HEK293 (cell line): ENCODE data around the gene RUVBL1.

Experiments
- CTCF ChIA-PET: fragments of 350-600 bp; formaldehyde crosslinking; extraction: SDS; loops from one replicate; lab custom pipeline; 2021; ENCODE audit warnings: antibody characterized with exemption; lab: Yijun Ruan, JAX
- POLR2A ChIA-PET: fragments of 300-600 bp; formaldehyde crosslinking; extraction: SDS; loops from one replicate; lab custom pipeline; 2020; ENCODE audit warnings: antibody characterized with exemption, inconsistent platforms; lab: Yijun Ruan, JAX
- H3K27ac ChIP-seq: fragments of 200-500 bp; sonication (Bioruptor generic); 2 replicates; pipeline ENCODE4 v1.5.1; 2014; ENCODE audit warnings: low read depth, low read length, control low read depth, inconsistent platforms; ENCODE audit errors: extremely low read depth
- H3K36me3 ChIP-seq, 2 experiments: fragments of 200-500 bp in 1 of 2; sonication (Bioruptor generic) in 1 of 2; 1 replicate in 1 of 2; 2 replicates in 1 of 2; pipeline ENCODE4 v1.5.1; 2014 to 2017; ENCODE audit warnings: inconsistent platforms in 2 of 2, low read length in 2 of 2; ENCODE audit not compliant: control insufficient read depth in 2 of 2, insufficient read depth in 1 of 2
- H3K4me1 ChIP-seq: fragments of 200-500 bp; sonication (Bioruptor generic); 2 replicates; pipeline ENCODE4 v1.5.1; 2014; ENCODE audit warnings: mild to moderate bottlenecking, low read length, inconsistent platforms; ENCODE audit not compliant: control insufficient read depth, insufficient read depth
- H3K4me3 ChIP-seq: 2 replicates; pipeline ENCODE4 v1.5.1; 2011; ENCODE audit warnings: low read depth, mild to moderate bottlenecking, control low read depth, low read length, moderate library complexity
- H3K9me3 ChIP-seq: fragments of 200-500 bp; sonication (Bioruptor generic); 2 replicates; pipeline ENCODE4 v1.5.1; 2014; ENCODE audit warnings: low read depth, low read length, inconsistent platforms; ENCODE audit not compliant: control insufficient read depth, insufficient read depth
- BCL11B ChIP-seq: fragments of 450-650 bp; formaldehyde crosslinking; IDR thresholded peaks from 2 replicates; pipeline ENCODE4 v1.5.1; 2016; ENCODE audit warnings: low read depth, missing biosample characterization, missing genetic modification characterization
- EGR2 ChIP-seq: fragments of 450-650 bp; formaldehyde crosslinking; IDR thresholded peaks from 2 replicates; pipeline ENCODE4 v1.5.1; 2016; ENCODE audit warnings: low read depth, missing biosample characterization, missing genetic modification characterization
- FEZF1 ChIP-seq: fragments of 450-650 bp; formaldehyde crosslinking; IDR thresholded peaks from 2 replicates; pipeline ENCODE4 v1.5.1; 2016; ENCODE audit warnings: missing biosample characterization, missing genetic modification characterization
- KLF7 ChIP-seq: fragments of 450-650 bp; formaldehyde crosslinking; IDR thresholded peaks from 2 replicates; pipeline ENCODE4 v1.5.1; 2016; ENCODE audit warnings: missing biosample characterization, missing genetic modification characterization, borderline replicate concordance
- KLF9 ChIP-seq: fragments of 450-650 bp; formaldehyde crosslinking; IDR thresholded peaks from 2 replicates; pipeline ENCODE4 v1.5.1; 2016; ENCODE audit warnings: missing biosample characterization, missing genetic modification characterization, low read depth
- MYNN ChIP-seq: fragments of 450-650 bp; formaldehyde crosslinking; IDR thresholded peaks from 2 replicates; pipeline ENCODE4 v1.5.1; 2016; ENCODE audit warnings: missing biosample characterization, missing genetic modification characterization, borderline replicate concordance
- MZF1 ChIP-seq: fragments of 450-650 bp; formaldehyde crosslinking; IDR thresholded peaks from 2 replicates; pipeline ENCODE4 v1.5.1; 2017; ENCODE audit warnings: missing biosample characterization, missing genetic modification characterization, borderline replicate concordance
- REPIN1 ChIP-seq: fragments of 450-650 bp; formaldehyde crosslinking; IDR thresholded peaks from 2 replicates; pipeline ENCODE4 v1.5.1; 2017; ENCODE audit warnings: missing biosample characterization, missing genetic modification characterization, low read depth
- SETDB1 ChIP-seq: IDR thresholded peaks from one replicate; pipeline ENCODE4 v1.6.1; 2017; ENCODE audit warnings: mild to moderate bottlenecking, low read length, moderate library complexity, mixed read lengths; ENCODE audit not compliant: insufficient read length
- SP7 ChIP-seq: fragments of 450-650 bp; formaldehyde crosslinking; IDR thresholded peaks from 2 replicates; pipeline ENCODE4 v1.5.1; 2016; ENCODE audit warnings: missing biosample characterization, missing genetic modification characterization
- TCF7L2 ChIP-seq: IDR thresholded peaks from 2 replicates; pipeline ENCODE4 v1.6.1; 2011; ENCODE audit warnings: low read depth, mild to moderate bottlenecking, inconsistent platforms, low read length, moderate library complexity, borderline replicate concordance
- ZBTB1 ChIP-seq: fragments of 450-650 bp; formaldehyde crosslinking; IDR thresholded peaks from 2 replicates; pipeline ENCODE4 v1.5.1; 2016; ENCODE audit warnings: missing biosample characterization, missing genetic modification characterization
- ZNF114 ChIP-seq: fragments of 450-650 bp; formaldehyde crosslinking; IDR thresholded peaks from 2 replicates; pipeline ENCODE4 v1.5.0; 2017; ENCODE audit warnings: missing biosample characterization, missing genetic modification characterization
- ZNF174 ChIP-seq: fragments of 450-650 bp; formaldehyde crosslinking; IDR thresholded peaks from 2 replicates; pipeline ENCODE4 v1.5.0; 2017; ENCODE audit warnings: missing biosample characterization, mild to moderate bottlenecking, missing genetic modification characterization
- ZNF211 ChIP-seq: fragments of 450-650 bp; formaldehyde crosslinking; IDR thresholded peaks from 2 replicates; pipeline ENCODE4 v1.5.1; 2016; ENCODE audit warnings: low read depth, missing biosample characterization, missing genetic modification characterization
- ZNF23 ChIP-seq: fragments of 450-650 bp; formaldehyde crosslinking; IDR thresholded peaks from 2 replicates; pipeline ENCODE4 v1.5.1; 2016; ENCODE audit warnings: missing biosample characterization, missing genetic modification characterization, borderline replicate concordance
- ZNF544 ChIP-seq: fragments of 450-650 bp; formaldehyde crosslinking; IDR thresholded peaks from 2 replicates; pipeline ENCODE4 v1.5.0; 2017; ENCODE audit warnings: missing biosample characterization, missing genetic modification characterization
- ZNF548 ChIP-seq: fragments of 450-650 bp; formaldehyde crosslinking; IDR thresholded peaks from 2 replicates; pipeline ENCODE4 v1.5.1; 2016; ENCODE audit warnings: missing biosample characterization, missing genetic modification characterization
- ZNF560 ChIP-seq: fragments of 450-650 bp; formaldehyde crosslinking; IDR thresholded peaks from 2 replicates; pipeline ENCODE4 v1.5.1; 2017; ENCODE audit warnings: missing biosample characterization, missing genetic modification characterization, borderline replicate concordance
- TF ChIP-seq, protein P1 (sequence below): fragments of 450-650 bp; formaldehyde crosslinking; IDR thresholded peaks from 2 replicates; pipeline ENCODE4 v1.5.1; 2017; ENCODE audit warnings: missing biosample characterization, missing genetic modification characterization
- TF ChIP-seq, protein P2 (sequence below): fragments of 450-650 bp; formaldehyde crosslinking; IDR thresholded peaks from 2 replicates; pipeline ENCODE4 v1.5.1; 2016; ENCODE audit warnings: missing biosample characterization, missing genetic modification characterization
- TF ChIP-seq, protein P3 (sequence below): fragments of 450-650 bp; formaldehyde crosslinking; IDR thresholded peaks from 2 replicates; pipeline ENCODE4 v1.5.1; 2016; ENCODE audit warnings: missing biosample characterization, missing genetic modification characterization
- TF ChIP-seq, protein P4 (sequence below): fragments of 450-650 bp; formaldehyde crosslinking; IDR thresholded peaks from 2 replicates; pipeline ENCODE4 v1.5.1; 2016; ENCODE audit warnings: missing biosample characterization, missing genetic modification characterization
- TF ChIP-seq, protein P5 (sequence below): IDR thresholded peaks from 2 replicates; pipeline ENCODE4 v1.6.1; 2011; ENCODE audit warnings: mild to moderate bottlenecking, low read depth, low read length, borderline replicate concordance

RUVBL1 gene

DNA sequence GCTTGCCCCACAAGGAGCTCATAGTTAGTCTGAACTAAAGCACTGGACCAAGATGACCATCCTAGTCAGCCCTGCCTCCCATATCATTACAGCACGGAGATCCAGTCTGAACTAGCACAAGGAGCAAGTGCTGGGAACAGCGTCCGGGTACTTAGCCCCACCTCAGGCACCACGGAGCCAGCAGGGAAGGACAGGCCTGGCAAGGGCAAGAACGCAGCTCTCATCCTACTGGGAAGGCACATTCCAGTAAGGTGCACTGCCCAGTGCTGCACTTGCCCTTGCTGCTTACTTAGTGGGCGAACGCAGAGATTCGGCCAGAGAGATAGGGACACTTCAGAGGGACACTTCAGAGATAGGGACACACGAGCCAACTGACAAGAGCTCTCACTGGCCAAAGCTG is 43.8 kb downstream of the RUVBL1 start:
- H3K36me3 ChIP-seq, result peaks cover 0 to 75% of the 10 kb centered on the region in 2 experiments; a peak in 2 of 3 replicates
- TF ChIP-seq, protein P1, sequence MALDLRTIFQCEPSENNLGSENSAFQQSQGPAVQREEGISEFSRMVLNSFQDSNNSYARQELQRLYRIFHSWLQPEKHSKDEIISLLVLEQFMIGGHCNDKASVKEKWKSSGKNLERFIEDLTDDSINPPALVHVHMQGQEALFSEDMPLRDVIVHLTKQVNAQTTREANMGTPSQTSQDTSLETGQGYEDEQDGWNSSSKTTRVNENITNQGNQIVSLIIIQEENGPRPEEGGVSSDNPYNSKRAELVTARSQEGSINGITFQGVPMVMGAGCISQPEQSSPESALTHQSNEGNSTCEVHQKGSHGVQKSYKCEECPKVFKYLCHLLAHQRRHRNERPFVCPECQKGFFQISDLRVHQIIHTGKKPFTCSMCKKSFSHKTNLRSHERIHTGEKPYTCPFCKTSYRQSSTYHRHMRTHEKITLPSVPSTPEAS (tag by site-specific recombination), result no peak
- no peak for TF ChIP-seq ZNF114 (tag by site-specific recombination)
- TF ChIP-seq, protein P2, sequence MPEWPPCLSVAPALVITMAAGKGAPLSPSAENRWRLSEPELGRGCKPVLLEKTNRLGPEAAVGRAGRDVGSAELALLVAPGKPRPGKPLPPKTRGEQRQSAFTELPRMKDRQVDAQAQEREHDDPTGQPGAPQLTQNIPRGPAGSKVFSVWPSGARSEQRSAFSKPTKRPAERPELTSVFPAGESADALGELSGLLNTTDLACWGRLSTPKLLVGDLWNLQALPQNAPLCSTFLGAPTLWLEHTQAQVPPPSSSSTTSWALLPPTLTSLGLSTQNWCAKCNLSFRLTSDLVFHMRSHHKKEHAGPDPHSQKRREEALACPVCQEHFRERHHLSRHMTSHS (tag by site-specific recombination), result no peak
- TF ChIP-seq, protein P3, sequence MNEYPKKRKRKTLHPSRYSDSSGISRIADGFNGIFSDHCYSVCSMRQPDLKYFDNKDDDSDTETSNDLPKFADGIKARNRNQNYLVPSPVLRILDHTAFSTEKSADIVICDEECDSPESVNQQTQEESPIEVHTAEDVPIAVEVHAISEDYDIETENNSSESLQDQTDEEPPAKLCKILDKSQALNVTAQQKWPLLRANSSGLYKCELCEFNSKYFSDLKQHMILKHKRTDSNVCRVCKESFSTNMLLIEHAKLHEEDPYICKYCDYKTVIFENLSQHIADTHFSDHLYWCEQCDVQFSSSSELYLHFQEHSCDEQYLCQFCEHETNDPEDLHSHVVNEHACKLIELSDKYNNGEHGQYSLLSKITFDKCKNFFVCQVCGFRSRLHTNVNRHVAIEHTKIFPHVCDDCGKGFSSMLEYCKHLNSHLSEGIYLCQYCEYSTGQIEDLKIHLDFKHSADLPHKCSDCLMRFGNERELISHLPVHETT, result no peak
- TF ChIP-seq REPIN1 (tag by site-specific recombination), result no peak
- no peak for TF ChIP-seq ZNF211 (tag by site-specific recombination)
- no peak for TF ChIP-seq MZF1 (tag by site-specific recombination)
- no peak for TF ChIP-seq MYNN (tag by site-specific recombination)
- no peak for TF ChIP-seq ZBTB1 (tag by site-specific recombination)
- no peak for TF ChIP-seq TCF7L2
- no peaks in the 10 kb centered on the region for H3K4me1 ChIP-seq
- CTCF ChIA-PET, result interaction anchor here (2.3 kb wide), 1 partner anchor 54 kb away, joined by 8 read pairs; no protein-coding TSS in a partner anchor
- POLR2A ChIA-PET, result no interaction called here
- H3K27ac ChIP-seq, result no peak overlapping the region
- no peaks in the 10 kb centered on the region for H3K9me3 ChIP-seq
- H3K4me3 ChIP-seq, result no peak overlapping the region

DNA sequence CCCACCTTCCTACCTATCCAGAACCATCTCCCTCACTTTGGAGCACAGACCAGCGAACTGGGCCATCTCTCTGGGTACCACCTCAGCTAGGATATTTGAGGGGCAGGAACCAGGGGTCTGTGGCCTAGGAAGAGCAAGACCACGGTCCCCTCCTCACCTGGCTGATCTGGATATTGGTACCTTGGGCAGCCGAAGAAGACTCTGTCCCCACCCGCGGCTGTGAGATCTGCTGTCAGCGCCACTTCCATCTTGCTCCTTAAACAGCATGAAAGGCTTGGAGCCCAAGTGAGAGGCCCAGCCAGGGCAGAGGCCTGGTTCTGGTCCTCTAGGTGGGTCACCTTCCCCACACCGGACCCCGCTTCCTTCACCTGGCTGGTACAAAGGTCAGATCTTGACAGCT is 44.7 kb downstream of the RUVBL1 start:
- H3K36me3 ChIP-seq, result peaks cover 0 to 73% of the 10 kb centered on the region in 2 experiments; a peak in 2 of 3 replicates

DNA sequence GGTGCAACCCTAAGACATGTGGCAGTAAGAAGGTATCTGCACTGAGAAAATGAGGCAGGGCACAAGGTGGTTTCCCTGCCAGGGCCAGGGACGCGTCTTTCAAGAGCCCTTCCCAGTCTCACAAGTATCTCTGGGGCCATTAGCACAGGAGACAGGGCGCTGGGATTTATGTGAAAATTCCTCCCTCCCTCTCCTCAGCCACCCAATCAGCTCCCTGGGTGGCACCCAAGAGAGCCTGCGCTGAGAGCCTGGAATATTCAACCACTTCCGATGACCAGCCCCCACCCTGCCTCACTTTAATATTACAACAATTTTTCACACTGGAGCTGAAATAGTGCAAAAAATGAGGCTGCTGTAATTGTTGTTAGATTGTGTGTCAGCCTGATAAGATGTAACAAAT is 45.3 kb downstream of the RUVBL1 start:
- H3K27ac ChIP-seq, result no peak overlapping the region
- no peak overlapping the region for H3K4me3 ChIP-seq
- H3K9me3 ChIP-seq, result no peaks in the 10 kb centered on the region
- CTCF ChIA-PET, result interaction anchor here (2.3 kb wide), 1 partner anchor 55 kb away, joined by 8 read pairs; no protein-coding TSS in a partner anchor
- POLR2A ChIA-PET, result no interaction called here
- H3K36me3 ChIP-seq, result peaks cover 0 to 73% of the 10 kb centered on the region in 2 experiments; a peak in 1 of 3 replicates
- no peaks in the 10 kb centered on the region for H3K4me1 ChIP-seq
- TF ChIP-seq KLF7 (tag by site-specific recombination), result no peak
- no peak for TF ChIP-seq ZNF114 (tag by site-specific recombination)
- no peak for TF ChIP-seq EGR2 (tag by site-specific recombination)
- no peak for TF ChIP-seq ZNF560 (tag by site-specific recombination)
- TF ChIP-seq, protein P4, sequence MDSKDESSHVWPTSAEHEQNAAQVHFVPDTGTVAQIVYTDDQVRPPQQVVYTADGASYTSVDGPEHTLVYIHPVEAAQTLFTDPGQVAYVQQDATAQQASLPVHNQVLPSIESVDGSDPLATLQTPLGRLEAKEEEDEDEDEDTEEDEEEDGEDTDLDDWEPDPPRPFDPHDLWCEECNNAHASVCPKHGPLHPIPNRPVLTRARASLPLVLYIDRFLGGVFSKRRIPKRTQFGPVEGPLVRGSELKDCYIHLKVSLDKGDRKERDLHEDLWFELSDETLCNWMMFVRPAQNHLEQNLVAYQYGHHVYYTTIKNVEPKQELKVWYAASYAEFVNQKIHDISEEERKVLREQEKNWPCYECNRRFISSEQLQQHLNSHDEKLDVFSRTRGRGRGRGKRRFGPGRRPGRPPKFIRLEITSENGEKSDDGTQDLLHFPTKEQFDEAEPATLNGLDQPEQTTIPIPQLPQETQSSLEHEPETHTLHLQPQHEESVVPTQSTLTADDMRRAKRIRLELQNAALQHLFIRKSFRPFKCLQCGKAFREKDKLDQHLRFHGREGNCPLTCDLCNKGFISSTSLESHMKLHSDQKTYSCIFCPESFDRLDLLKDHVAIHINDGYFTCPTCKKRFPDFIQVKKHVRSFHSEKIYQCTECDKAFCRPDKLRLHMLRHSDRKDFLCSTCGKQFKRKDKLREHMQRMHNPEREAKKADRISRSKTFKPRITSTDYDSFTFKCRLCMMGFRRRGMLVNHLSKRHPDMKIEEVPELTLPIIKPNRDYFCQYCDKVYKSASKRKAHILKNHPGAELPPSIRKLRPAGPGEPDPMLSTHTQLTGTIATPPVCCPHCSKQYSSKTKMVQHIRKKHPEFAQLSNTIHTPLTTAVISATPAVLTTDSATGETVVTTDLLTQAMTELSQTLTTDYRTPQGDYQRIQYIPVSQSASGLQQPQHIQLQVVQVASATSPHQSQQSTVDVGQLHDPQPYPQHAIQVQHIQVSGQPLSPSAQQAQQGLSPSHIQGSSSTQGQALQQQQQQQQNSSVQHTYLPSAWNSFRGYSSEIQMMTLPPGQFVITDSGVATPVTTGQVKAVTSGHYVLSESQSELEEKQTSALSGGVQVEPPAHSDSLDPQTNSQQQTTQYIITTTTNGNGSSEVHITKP, result no peak
- TF ChIP-seq ZNF544 (tag by site-specific recombination), result no peak
- no peak for TF ChIP-seq KLF9
- TF ChIP-seq ZNF548 (tag by site-specific recombination), result no peak
- no peak for TF ChIP-seq BCL11B
- no peak for TF ChIP-seq SP7

More for the DNA sequence above, 44.7 kb downstream of the RUVBL1 start:
- Histone ChIP-seq H3K4me1 (no peaks in the 10 kb centered on the region), H3K27ac (no peak overlapping the region), H3K4me3 (no peak overlapping the region), H3K9me3 (no peaks in the 10 kb centered on the region)
- TF ChIP-seq ZNF23 (tag by site-specific recombination), result no peak
- TF ChIP-seq, protein P5, sequence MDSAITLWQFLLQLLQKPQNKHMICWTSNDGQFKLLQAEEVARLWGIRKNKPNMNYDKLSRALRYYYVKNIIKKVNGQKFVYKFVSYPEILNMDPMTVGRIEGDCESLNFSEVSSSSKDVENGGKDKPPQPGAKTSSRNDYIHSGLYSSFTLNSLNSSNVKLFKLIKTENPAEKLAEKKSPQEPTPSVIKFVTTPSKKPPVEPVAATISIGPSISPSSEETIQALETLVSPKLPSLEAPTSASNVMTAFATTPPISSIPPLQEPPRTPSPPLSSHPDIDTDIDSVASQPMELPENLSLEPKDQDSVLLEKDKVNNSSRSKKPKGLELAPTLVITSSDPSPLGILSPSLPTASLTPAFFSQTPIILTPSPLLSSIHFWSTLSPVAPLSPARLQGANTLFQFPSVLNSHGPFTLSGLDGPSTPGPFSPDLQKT, result no peak
- TF ChIP-seq ZNF174 (tag by site-specific recombination), result no peak
- no peak for TF ChIP-seq FEZF1
- no peak for TF ChIP-seq SETDB1
- ChIA-PET POLR2A (no interaction called here), CTCF (interaction anchor here (0.5 to 2.3 kb wide), 2 partner anchors 19 to 55 kb away, joined by 3 to 8 read pairs; no protein-coding TSS in a partner anchor)
